Inflammatory macrophage treated with lipopolysaccharide for 1 hour (primary cell): ENCODE measurements around the gene RASGRP1.

Experiments used
- DNase-seq, 2 donors: peaks; one replicate each; pipeline ENCODE4 v3.0.0-alpha.2; 2020 to 2022

Gene RASGRP1

DNA sequence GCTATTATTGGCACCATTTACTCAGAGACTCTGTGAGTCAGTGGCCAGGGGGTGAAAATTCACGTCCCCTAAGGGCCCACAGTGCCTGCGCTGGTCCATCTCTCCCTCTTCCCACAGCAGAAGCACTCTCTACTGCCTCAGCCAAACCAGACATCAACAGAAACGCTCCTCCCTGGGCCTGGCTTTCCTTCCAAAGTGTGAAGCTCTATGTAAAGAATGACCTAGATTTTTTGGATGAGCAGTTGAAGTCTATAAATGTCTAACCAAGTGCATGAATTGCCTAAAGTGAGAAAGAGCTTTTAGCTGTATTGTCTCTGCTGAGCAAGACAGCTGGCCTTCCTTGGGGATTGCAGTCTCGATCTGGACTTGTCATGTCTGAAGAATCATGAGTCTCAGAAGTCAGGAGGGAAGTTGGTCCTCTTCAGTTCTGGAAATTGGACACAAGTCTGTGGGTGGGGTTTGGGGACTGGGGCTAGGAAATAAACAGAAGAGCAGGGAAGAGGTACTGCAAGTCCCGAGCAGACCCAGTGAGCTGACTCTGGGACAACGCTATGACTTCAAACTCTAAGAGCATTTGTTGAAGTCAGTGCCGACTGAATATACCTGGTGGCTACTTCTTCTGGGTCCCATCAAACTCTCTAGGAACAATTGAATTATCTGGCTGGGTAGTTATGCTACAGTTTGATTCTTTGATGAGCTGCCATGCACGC lies 29.0 kb downstream of the RASGRP1 start:
- DNase-seq: no peak

DNA sequence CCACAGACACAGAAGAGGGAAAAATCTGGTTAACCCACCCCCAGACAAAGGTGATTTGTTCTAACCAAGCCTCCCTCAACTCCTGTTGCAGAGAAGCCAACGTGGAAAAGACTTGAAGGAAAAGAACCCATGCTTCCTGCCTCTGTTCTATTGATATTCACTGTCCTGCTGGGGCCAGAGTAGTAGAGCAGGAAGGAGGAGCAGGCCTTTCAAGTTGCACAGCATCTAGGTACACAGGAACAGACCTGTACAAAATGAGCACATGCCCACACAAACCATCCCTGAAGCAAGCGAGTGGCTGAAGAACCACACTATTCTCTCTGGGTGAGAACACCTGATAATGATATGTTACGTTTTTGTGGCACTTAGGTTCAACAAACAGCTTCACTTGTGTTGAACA lies 29.9 kb downstream of the RASGRP1 start:
- no peak for DNase-seq

DNA sequence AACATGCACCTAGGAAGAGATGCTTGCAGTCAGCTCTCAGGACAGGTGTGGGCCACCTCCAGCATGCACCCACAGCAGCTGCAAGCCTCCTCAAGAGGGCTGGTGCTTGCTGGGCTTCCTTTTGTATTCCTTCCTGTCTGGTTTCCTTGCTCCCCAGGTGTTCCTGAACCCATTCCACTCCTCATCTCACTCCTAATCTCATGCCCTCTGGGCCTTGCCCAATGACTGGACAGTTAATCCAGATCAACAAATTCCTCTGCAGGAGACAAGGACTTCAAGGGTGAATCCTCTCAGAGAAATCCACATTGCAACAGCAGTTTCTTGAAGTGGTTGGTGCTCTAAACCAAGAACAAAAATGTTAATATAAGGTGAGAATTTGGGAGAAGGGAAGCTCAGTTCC lies 30.7 kb downstream of the RASGRP1 start:
- no peak for DNase-seq

DNA sequence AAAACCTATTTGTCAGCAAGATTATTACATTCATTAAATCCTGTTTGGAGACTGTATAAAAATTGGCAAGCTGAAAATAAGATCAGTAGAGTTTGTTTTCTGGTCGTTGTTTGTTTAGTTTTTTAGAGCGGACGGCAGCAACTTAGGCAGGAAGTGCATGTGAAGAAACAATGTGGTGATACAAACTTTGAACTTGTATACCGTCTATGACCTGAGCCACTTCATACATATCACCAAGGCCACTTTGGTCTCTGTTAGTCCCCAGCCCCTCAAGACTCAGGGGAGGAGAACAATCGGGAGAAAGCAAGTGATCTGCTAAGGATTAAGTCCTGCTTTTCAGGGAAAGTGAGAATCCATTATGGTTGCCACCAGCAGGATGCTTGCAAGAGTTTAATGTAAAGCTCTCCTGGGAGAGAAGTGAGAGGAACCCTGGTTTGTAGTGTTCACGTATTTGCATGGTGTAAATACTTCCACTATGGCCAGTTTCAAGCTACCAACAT lies 31.1 kb downstream of the RASGRP1 start:
- DNase-seq: no peak

DNA sequence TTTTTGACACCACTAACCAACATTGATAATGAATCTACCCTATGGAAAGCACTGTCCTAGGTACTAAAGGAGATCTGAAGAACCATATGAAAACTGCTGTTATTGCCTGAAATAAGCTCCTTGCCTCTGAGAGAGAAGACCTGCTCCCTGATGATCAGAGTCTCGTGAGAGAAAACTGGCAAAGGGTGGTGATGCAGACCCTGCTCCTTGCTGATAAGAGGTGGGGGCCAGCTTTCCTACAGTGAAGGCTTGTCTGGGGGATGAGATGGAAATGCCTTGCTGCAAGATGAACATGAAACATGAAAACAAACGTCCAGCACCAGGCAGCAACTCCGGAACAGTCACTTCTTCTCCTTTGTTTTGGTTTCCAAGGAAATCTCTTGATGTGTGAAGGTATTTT lies 31.9 kb downstream of the RASGRP1 start:
- DNase-seq: no peak

DNA sequence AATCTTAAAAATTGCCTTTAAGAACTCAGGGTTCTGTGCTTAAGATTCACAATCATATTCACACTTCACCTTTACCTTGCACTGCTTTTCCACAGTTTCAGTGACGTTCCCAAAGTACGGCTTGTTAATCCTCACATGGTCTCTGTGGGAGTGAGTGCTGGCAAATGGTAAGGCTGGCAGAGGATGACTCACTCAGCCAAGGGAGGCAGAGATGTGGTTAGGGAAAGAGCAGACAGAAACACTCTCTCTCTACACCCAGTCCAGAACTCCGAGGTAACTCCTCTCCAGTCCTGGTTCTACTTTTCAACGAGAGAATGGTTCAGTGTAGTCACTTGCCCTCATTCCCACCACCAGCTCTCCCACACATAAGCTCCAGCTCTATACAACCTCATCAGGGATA lies 33.1 kb downstream of the RASGRP1 start:
- no peak for DNase-seq

DNA sequence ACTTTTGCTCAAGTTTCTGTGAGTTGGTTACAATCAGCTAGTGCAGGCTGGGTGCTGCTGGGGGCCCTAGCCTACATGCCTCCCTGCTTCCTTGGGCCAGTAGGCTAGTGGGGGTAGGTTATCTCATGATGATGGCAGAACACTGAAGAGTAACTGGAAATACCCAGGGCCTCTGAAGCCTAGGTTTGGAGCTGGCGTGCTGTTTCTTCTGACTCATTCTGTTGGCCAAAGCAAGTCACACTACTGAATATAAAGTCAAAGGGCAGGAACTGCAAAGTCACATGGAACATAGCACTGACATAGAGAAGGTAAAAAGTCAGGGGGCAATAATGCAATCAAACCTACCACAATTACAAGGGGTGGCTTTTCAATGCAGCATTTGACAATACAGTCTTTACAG lies 34.5 kb downstream of the RASGRP1 start:
- peak; percentile 20 to 67 for DNase-seq

DNA sequence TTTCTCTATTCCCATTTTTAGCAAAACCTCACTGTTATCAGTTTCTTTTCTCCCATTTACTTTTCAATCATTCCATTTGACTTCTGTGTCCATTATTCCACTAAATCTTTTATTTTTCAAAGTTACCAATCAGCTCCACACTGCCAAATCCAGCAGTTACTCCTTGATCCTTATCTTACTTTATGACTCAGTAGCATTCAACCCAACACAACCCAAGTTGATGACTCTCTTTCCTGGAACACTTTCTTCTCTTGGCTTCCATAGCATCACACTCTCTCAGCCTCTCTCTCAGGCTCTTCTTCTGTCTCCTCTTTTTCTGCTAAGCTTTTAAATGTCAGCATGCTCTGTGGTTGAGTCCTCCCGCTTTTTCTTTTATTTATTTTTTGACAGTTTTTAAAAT lies 36.3 kb downstream of the RASGRP1 start:
- no peak for DNase-seq

DNA sequence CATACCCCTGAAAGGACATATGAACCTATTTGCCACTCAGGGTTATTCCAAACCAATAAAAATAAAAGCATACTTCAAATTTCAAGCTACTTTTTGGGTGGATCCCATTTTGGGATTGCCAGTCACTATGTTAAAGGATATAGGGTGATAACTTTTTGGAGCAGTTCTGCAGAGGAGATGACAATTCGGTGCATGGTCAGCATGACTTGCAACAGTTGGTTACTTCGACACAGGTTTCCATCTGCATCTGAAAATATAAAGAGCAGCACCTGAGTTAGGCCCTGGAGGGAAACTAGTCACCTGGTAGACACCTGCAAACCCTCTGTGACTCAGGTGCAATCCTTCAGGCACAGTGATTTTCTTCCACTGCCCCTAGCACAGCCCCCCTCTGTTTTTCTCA lies 38.5 kb downstream of the RASGRP1 start:
- DNase-seq: no peak

DNA sequence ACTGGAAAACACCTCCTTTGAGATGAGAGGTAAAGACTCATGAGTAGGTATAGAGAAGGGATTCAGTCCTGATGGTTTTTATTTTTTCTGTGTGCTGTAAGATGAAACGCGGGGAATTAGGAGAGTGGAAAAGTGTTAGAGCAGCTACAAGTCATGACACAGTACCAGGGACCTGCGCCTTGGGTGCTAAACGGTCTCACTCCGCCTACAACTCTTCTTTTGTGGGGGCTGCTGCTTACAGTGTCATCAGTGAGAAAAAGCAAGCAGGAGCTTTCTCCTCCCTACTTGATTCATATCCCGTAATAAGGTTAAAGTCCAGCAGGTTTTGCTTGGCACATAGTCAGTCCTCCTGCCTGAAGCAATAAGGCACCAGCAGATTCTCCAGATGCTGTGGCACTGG lies 39.1 kb downstream of the RASGRP1 start:
- no peak for DNase-seq

DNA sequence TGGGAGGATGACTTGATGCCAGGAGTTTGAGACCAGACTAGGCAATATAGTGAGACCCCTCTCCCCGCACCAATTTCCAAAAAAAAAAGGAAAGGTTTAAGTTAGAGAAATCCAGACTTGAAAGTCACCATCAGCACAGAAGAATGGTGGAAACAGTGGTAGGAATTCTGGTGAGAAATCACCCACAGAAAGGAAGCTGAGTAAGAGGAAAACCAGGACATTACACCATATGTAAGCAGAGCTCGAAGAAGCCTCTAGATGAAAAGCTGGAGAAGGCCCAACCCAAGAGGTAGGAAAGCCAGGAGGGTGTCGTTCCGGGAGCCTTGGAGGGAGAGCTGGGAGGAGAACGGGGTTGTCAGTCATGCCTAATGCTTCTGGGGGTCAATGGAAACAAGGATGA lies 40.5 kb downstream of the RASGRP1 start:
- no peak for DNase-seq

DNA sequence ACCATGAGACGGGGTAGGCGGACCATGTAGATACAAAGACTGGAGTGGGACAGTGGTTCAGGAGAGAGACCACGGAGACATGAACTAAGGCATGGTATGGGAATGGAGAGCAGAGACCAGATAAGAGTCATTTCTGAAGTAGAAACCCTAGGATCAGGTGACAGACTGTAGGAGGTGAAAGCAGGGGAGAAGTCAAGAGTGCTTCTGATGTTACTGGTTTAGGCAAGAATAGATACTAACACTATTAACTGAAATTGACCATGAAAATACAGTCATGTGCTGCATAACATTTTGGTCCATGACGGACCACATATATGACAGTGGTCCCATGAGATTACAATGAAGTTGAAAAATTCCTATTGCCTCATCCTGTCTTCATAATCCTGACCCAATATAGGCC lies 41.7 kb downstream of the RASGRP1 start:
- DNase-seq: peak in 1 of 2 donors; percentile 12

DNA sequence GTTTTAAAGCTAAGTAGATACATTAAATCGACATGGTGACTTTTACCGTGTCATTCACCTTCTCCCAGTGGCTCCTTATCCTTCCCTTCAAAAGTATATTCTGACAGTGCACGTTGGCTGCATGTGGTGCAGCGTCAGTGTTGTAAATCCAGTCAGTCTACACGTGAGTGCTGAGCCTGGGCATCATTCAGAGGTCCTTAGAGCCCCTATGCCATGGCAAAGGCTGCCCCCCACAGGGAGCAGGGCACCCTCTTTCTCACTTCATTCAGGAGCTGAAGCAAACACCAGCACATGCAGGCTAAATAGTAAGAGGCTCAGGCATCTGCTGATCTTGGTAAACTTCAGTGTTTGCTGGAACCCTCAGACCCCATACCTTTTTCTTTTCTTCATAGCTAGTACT lies 43.3 kb downstream of the RASGRP1 start:
- DNase-seq: no peak

DNA sequence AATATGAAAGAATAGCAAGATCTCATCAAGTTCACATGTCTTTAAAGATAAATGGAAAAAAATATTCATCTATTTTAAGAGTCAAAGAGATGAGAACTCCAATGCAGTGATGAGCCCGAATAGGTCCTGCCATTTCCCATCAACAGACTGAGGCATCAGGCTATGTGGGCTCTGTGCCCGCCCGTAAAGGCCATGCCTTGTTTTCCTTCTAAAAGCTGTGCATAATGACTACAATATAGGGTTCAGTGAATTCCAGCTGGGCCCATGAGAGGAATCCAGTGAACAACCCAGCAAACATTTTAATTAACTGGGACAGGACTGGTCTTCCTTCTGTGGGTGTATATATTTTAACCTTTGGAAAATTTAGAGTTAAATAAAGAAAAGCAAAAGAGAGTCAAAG lies 44.6 kb downstream of the RASGRP1 start:
- DNase-seq: no peak

DNA sequence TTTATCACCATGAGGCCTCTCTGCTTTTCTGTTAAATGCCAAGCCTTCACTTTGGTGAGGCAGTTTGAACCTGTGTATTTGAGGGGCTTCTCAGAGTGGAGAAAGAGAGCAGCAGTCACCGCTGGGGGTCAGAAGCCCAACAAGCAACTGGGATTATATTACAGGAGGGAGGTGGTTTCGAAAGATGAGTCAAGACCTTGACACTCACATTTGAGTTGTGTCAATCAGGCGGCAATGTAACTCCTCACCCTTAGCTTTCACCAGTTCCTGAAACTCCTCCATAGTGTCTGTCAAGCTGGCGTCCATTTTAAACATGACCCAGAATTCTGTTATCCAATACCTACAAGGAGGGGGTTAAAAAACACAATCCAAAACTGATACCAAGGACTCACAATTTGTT lies 46.5 kb downstream of the RASGRP1 start:
- no peak for DNase-seq

DNA sequence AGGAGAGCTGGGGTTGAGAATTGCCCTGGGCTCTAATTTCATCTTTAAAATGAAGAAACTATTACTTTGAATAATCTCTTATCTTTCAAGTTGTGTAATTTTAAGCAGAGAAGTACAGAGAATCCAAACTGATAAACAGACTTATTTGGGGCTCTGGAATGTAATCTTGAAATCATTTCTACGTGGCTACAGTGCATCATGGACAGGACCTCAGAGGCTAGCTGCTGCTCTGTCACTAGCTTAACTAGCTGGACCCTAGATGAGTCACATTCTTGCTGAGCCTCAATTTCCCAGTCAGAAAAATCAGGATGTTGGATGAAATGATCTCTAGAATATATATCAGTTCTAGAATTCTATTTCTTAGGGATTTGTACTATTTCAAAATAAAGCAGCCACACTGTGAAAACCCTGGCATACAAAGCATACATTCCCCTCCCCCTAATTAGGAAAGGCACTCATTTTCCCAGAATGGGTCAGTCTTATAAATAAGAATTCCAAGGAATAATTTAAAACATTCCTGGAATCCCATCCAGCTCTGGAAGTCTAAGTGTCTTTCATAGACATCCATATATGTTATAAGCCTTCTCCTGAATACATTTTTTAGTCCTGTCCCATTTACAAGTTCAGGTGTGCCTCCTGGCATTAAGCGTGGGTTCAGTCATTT lies 47.2 kb downstream of the RASGRP1 start:
- no peak for DNase-seq

DNA sequence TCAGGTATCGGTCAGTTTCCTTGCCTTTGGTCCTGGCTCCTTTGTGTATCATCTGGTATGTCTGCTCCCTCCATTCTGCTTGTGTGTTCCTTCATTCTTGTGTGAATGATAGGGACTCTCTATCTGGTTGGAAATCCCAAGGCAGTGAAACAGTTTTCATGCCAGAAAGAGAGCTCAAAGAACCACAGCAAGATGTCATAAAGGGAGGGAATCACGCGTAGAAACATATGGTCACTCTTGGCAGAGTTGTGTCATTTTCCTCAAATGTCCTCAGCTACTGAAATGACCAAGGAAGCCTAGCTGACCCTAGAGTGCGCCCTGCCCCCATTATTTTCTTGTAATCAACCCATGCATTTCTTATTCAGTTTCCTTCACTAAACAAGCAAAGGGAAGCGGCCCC lies 48.0 kb downstream of the RASGRP1 start:
- DNase-seq: no peak

DNA sequence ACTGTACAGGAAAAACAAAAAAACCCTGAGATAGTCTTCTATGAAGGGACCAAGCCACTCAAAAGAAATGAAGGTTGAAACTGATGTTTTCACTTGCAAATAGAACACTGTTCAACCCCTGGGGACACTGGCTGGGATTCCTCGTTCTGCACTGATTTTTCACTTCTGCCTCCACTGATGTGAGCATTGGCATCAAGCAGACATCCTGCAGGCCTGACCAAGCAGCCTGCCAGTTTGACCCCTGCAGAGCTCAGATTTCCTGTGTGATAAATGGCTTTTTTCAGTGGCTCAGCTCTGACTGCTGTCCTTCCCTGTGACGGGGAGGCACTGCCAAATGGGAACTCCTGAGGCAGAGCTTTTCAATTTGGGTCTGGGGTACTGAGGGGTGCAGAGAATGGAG lies 50.0 kb downstream of the RASGRP1 start:
- no peak for DNase-seq

DNA sequence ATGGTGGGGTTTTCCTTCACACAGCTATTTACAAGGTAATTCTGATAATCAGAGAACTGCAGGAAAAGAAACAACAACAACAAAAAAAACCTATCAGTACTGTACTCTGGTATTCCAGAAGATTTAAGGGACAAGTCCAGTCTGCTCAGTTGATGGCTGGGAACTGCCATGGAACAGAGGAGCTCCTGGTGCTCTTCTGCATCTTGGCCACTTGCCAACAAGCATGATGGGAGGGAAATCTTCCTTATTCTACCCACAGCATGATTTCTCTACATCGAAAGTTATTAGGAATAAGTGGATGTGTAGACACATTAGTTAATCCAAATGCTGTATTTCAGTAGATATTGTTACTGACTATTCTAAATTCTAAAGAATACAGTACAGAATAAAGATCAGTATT lies 51.7 kb downstream of the RASGRP1 start:
- DNase-seq: no peak

DNA sequence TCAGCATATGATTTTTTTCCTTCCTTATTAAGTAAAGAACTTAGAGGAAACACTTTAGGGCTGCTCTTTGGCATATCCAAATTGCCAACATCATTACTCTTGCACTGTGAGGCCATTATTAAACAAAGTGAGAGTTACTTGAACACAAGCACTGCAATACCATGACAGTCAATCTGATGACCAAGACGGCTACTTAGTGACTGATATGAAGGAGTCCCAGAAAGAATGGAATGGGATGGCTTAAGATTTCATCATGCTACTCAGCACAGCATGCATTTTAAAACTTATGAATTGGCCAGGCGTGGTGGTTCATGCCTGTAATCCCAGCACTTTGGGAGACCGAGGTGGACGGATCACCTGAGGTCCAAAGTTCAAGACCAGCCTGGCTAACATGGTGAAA lies 55.5 kb downstream of the RASGRP1 start:
- no peak for DNase-seq

DNA sequence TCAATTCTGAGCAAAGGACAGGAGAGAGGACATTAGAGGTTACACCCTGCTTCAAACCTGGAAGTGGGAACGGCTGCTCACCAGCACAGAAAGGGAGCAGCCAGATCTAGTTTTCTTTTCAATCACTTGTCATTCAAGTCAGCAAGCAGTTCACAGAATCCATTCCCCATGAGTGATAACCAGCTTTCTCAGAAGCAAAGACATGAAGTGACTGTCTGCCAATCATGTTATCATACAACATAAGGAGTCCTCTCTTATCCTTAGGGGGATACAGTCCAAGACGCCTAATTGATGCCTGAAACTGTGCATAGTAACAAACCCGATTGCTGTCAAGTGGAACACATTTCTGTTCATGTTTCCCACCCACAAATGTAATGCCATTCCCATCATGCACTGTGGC lies 56.0 kb downstream of the RASGRP1 start:
- DNase-seq: no peak

DNA sequence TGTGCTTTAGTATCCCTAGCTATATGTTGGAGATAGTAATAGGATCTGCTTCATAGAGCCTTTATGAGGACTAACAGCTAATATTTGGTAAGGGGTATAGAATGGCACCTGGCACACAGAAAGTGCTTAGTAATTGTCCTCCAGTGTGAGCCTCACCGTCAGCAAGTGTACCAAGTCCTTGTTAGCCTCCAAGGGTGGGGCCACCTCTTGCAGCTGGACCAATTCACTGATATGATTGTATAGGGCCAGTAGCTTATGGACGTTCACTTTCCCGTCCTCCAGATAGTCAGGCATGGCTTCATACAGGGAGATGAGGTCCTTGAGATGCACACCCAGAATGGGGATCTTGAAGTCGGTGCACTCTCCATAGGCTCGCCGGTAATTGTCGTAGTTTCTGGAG lies 57.0 kb downstream of the RASGRP1 start:
- no peak for DNase-seq

DNA sequence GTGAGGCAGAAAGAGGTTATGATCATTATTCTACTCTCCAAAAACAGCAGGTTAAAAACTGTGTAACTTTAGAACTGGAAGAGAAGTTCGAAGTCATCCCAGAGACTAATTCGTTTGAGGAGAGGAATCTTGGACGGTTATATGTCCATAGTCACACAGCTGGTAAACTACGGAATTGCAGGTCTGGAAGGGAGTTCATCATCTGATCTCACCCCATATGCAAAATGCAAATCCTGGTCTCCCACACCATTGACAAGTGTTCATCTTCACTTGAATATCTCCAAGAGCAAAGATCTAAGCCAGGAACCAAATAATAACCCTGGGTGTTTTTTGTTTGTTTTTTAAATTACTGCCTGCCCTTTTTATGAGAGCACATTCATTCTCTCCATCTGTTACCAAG lies 57.6 kb downstream of the RASGRP1 start:
- no peak for DNase-seq

DNA sequence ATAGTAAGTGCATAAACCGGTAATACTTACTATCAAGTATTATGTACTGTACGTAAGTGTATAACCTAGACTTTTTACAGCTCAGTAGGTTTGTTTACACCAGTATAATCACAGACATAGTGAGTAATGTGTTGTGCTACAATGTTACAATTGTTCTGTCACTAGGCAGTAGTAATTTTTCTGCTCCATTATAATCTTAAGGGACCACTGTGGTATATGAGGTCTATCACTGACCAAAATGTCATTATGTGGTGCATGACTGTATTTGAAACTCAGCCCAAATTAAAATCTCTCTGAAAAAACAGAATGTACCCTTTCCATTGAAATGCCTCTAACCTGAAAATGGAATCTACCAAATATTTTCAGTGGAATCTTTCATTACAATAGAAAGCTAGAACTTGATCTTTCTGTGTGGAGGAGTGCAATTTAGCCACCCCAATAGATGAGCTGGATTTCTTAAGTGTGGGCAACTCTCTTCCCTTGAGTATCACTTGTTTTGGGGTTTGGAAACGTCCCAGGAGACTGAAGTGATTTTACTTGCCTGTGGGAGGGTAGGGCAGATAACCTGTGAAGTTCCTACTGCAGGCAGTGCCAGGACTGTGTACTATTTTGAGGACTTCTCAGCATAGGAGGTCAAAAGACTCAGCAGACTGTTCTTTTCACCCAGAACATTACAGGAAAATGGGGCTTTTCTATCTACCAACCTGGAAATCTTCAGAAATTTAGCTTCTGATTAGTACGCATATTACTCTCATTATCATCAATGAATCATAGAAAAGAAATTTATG lies 59.7 kb downstream of the RASGRP1 start:
- no peak for DNase-seq
